Activated T-cell treated with anti-CD3 and anti-CD28 coated beads, Interleukin-2, amount 50 U/mL, for 48 hours (primary cell): ENCODE results near the gene ANKRD28.
"Not testable (repeated sequence)": the region's sequence is repeated elsewhere in the genome, so short reads cannot be mapped to it uniquely, and the experiment has no call there.

Source experiments
- DNase-seq, 2 experiments: peaks; one replicate each; pipeline ENCODE4 v3.0.0-alpha.2; 2020

Gene ANKRD28

GRCh38 chr3:15768421-15769255, 29.1 kb downstream of the ANKRD28 start:
- DNase-seq = no peak

DNA sequence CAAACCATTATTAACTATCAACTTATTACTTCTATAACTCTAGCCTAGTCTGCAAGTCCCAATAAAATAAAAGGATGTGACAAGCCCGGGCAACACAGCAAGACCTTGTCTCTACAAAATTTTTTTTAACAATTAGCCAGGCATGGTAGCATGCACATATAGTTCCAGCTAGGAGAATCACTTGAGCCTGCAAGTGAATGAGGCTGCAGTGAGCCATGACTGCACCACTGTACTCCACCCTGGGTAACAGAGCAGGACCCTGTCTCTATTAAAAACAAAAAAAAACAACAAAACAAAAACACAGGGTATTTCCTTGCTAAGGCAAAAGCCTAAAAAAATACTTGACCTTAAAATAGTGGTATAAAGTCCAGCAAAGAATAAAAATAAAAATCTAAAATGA, 31.4 kb downstream of the ANKRD28 start:
- DNase-seq = no peak

- DNase-seq = no peak
These were observed 39.5 kb downstream of the ANKRD28 start for GRCh38 chr3:15758295-15758694.

DNA sequence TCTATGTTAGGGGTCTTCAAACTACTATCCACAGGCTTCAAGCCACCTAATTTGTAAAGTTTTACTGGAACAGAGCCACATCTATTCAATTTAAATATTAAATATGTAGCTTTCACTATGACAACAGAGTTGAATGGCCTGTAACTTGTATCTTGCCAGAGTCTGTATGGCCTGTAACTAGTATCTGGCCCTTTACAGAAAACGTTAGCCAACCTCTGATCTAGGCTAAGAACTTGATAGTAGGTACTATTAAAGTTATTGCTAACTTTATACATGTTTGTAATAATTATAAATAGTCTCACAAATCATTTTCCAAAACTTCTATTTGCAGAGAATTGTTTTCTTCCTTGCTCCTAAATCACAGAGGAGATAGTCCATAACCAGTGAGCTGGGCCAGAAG, 40.0 kb downstream of the ANKRD28 start:
- no peak for DNase-seq

DNA sequence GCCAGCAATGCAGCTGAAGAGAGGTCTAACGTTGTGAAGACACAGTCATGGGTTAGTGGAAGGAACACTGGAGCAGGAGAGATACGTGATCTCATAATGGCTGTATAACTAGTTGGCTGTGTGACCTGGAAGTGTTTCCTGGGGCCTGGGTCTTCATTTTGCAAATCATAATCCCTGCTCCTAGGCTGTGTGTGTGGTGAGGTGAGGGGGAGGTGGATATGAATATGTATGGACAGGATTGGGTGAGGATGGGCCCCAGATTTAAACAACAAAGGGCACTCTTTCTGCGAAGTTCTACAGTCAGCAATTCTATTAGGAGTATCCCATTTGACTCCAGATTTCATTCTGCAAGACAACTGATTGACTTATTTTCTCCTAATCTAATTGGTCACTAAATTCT, 41.3 kb downstream of the ANKRD28 start:
- DNase-seq = no peak

- no peak for DNase-seq
These were observed 42.0 kb downstream of the ANKRD28 start for GRCh38 chr3:15755780-15756179.

DNA sequence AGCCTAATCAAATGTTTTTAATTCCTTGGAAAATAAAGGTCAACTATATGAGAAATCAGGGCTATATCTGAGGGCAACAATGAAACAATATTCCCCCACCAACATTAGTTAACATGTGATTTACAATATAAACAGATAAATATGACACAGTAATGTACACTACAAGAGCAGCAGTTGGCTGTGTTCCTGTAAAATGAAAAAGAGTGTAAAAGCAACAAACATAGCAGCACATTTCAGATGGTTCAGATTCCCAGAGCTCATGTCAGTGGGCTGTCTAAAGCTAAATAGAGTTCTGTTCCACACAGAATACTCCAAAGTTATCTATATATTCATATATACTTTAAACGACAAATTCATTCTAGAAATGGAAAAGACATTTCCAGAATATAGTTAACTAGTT, 42.6 kb downstream of the ANKRD28 start:
- DNase-seq = no peak

DNA sequence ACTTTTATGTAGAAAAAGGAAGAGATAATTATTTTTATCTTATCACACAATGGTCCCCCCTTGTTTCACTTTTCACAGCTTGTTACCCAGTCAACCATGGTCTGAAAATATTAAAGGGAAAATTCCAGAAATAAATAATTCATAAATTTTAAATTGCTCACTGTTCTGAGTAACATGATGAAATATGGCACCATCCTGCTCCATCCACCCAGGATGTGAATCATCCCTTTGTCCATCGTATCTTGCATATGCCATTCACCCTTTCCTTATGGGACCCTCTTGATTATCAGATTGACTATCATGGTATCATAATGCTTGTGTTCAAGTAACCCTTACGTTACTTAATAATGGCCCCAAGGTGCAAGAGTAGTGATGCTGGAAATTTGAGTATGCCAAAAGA, 43.7 kb downstream of the ANKRD28 start:
- no peak for DNase-seq

DNA sequence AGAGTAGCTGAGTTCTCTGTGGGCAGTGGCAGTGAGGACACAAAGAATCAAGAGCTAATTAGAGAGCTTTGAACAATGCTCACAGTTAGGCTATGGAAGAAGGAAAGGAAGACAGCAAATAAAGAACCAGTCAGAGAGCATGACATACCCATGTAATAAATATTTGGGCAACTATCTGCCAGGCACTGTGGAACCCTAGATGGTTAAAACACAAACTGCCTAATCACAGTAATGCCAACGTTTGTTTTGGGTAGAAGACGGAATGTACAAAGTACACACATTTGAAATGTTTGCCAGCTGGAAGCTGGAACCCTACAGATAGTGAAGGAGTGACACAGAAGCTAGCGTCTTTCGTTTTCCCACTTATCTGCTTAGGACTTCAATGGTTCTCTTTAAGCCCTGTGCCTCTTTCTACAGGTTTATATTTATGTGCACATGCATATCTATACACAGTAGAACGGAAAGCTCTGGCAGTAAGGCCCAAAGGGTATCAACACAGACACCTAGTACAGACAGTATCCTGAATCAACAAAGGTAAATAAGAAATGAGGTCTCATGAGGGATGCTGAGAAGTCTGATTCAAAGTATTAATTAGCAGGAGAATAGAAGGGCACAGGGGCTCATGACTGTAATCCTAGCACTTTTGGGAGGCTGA, 44.6 kb downstream of the ANKRD28 start:
- DNase-seq = no peak

DNA sequence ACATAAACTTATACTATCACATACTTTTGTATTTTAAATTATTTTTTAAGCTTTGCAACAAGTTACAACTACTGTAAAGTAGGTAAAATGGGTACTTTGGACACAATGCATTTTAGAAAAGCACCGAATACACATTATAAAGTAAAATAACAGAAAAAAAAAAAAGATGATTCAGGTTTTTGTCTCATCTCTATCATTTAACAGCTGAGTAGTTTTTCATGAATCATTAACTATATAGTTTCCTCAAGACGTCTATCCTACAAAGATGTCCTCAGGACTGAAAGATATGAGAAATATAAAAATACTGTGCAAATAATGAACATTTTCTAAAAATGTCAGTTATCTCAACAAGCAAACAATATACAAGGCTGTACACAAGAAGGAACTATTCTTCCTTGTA, 46.9 kb downstream of the ANKRD28 start:
- DNase-seq = no peak

DNA sequence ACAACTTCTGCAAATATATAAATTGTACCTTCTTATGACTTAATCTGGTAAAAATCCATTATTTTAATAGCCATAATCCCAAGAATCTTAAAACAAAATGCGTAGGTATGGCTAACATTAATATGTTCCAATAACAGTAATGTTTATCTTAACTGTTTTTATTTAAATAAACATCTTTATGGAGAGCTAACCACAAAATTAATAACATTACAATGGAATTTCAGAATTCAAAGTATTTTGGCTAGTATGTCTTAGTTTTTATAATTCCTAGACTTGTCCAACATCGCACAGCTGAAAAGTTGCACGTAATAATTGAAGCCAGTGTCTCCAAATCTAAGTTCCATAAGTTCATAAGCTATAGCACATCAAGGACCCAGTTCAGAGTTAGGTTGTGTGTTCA, 47.6 kb downstream of the ANKRD28 start:
- DNase-seq = no peak

DNA sequence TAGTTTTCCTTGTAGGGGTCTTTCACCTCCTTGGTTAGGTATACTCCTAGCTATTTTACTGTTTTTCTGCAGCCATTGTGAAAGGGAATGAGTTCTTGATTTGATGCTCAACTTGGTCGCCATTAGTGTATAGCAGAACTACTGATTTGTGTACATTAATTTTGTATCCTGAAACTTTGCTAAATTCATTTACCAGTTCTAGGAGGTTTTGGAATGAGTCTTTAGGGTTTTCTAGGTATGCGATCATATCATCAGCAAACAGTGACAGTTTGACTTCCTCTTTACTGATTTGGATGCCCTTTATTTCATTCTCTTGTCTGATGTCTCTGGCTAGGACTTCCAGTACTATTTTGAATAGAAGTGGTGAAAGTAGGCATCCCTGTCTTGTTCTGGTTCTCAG, 51.9 kb downstream of the ANKRD28 start:
- DNase-seq = not testable (repeated sequence)

- DNase-seq = no peak
These were observed 53.6 kb downstream of the ANKRD28 start for GRCh38 chr3:15744176-15744575.

- no peak for DNase-seq
These were observed 54.2 kb downstream of the ANKRD28 start for GRCh38 chr3:15743587-15744009.

DNA sequence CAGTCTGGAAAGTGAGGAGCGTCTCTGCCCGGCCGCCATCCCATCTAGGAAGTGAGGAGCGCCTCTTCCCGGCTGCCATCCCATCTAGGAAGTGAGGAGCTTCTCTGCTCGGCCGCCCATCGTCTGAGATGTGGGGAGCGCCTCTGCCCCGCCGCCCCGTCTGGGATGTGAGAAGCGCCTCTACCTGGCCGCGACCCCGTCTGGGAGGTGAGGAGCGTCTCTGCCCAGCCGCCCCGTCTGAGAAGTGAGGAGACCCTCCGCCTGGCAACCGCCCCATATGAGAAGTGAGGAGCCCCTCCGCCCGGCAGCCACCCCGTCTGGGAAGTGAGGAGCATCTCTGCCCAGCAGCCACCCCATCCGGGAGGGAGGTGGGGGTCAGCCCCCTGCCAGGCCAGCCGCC, 55.5 kb downstream of the ANKRD28 start:
- not testable (repeated sequence) for DNase-seq

DNA sequence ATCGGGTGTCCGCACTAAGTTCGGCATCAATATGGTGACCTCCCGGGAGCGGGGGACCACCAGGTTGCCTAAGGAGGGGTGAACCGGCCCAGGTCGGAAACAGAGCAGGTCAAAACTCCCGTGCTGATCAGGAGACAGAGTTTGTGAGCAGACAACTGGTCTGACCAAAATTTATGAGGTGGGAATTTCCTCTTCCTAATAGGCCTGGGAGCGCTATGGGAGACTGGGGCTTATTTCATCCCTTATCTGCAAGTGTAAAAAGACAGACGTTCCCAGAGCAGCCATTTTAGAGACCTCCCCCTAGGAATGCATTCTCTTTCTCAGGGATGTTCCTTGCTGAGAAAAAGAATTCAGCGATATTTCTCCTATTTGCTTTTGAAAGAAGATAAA, 59.2 kb downstream of the ANKRD28 start:
- not testable (repeated sequence) for DNase-seq

DNA sequence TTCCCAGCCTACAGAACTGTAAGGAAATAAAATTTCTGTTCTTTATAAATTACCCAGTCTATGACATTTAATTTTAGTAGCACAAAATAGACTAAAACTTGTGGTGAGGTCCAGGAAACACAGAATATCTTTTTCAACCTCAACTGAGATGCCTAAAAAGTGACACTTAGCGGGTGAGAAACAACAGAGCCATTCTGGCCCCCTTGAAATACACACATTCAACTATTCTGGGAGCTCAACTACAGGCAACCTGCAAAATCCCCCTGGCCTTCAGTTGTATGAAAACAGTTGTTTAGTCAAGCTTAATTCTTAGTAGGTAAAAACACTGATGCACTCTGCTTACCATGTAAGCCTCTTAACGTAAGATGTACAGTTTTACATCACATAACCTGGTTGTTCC, 66.8 kb downstream of the ANKRD28 start:
- DNase-seq = no peak

DNA sequence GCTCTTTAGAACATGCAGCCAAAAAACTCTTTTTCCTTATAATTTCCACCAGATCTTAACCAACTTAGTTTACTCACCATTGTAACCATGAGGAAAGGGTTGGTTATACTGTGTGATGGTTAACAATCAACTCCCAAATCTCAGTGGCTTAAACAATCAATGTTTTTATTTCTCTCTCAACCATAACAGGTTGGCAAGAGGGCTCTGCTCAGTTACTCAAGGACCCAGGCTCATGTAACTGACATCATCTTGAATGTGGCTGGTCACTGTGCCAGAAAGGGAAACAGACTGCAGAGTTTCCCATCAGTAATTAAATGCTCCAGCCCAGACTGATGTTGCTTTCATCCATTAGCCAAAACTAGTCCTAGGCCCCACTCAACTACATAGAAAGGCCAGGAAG, 69.0 kb downstream of the ANKRD28 start:
- no peak for DNase-seq

DNA sequence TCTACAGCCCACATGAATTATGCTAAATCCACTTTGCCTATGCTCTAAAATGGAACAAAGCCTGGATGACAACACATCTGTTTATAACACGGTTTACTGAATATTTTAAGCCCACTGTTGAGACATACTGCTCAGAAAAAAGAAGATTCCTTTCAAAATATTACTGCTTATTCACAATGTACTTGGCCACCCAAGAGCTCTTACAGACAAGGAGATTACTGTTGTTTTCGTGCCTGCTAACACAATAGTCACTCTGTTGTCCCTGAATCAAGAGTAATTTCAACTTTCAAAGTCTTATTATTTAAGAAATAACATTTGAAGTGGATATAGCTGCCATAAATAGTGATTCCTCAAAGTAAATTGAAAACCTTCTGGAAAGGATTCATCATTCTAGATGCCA, 70.9 kb downstream of the ANKRD28 start:
- no peak for DNase-seq

DNA sequence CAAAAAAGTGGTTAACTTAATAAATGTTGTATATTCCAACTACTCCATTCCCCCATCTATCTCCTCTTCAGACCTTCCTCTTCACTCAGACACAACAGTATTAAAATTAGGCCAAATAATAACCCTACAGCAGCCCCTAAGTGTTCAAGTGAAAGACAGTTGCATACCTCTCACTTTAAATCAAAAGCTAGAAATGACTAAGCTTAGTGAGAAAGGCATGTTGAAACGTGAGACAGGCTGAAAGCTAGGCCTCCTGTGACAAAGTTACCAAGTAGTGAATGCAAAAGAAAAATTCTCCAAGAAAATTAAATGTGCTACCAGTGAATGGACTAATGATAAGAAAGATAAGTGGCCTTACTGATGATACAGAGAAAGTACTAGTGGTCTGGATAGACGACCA, 71.7 kb downstream of the ANKRD28 start:
- DNase-seq = no peak

DNA sequence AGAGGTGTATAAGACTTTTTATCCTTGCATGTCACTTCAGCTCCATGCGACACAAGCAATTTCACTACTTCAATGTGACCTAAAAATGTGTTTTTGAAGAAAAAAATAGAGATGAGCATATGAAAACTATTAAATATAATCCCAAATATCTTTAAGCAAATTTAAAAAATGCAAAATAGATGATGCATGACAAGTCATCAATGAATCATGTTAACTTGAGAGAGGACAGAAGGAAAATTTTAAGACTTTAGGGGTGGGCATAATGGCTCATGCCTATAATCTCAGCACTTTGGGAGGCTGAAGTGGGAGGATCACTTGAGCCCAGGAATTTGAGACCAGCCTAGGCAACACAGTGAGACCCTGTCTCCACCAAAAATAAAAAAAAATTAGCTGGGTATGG, 73.3 kb downstream of the ANKRD28 start:
- no peak for DNase-seq

DNA sequence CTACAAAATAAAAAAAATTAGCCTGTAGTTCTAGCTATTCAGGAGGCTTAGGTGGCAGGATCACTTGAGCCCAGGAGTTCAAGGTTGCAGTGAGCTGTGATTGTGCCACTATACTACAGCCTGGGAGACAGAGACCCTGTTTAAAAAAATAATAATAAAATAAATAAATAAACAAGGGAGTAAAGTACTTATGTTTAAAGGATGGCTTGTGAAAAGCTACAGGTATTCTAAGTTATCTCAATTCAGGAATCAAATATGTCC, 74.2 kb downstream of the ANKRD28 start:
- no peak for DNase-seq

DNA sequence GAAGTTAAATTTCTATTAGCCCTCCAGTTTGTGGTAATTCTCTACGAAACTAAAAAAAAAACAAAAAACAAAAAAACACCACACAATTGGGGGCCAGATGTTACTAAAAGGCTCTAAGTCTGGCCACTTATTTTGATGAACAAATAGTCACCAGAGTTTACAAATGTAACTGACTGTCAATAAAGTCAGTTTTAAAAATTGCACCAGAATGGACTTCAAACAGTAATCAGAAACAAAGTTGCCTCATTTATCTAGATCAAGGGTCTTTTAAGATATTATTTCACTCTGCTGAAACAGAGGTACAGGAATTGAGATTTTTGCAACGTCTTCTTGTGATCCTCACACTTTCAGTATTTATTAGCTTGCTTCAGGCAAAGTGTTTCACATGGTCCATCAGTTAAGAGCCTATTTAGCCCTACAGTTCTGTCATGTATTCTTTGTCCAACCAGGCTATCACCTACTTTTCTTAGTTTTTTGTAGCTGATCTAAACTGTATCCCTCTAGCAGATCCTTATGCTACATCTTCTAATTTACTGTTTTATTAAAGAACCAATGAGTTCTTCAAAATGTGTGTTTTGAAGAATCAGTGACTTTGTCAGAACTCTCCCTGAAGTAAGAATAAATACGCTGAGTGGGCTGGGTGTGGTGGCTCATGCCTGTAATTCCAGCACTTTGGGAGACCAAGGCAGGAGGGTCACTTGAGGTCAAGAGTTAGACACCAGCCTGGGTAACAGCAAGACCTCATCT, 74.7 kb downstream of the ANKRD28 start:
- DNase-seq = no peak

DNA sequence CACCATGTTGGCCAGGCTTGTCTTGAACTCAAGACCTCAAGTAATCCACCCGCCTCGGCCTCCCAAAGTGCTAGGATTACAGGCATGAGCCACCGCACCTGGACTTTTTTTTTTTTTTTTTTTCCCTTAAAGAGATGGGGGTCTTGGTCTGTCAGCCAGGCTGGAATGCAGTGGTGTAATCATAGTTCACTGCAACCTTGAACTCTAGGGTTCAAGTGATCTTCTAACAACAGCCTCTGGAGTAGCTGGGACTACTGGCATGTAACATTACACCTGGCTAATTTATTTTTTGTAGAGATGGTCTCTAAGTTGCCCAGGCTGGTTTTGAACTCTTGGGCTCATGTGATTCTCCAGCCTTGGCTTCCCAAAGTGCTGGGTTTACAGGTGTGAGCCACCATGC, 81.6 kb downstream of the ANKRD28 start:
- DNase-seq = no peak
